Amniotic epithelial cell (primary cell): ENCODE data around the gene RPS27L.
"Not testable (repeated sequence)": the region's sequence is repeated elsewhere in the genome, so short reads cannot be mapped to it uniquely, and the experiment has no call there.

Experiments used
- DNase-seq: peaks from one replicate; pipeline ENCODE4 v3.0.0-alpha.2; 2010; ENCODE audit warnings: low read depth

RPS27L gene

GRCh38 chr15:63140936-63141335 is 16.3 kb downstream of the RPS27L start:
- DNase-seq = no peak

GRCh38 chr15:63136742-63137141 is 20.5 kb downstream of the RPS27L start:
- peak; percentile 66 for DNase-seq

GRCh38 chr15:63135804-63136203 is 21.5 kb downstream of the RPS27L start:
- peak; percentile 95 for DNase-seq

GRCh38 chr15:63135281-63135680 is 22.0 kb downstream of the RPS27L start:
- DNase-seq = no peak

GRCh38 chr15:63134245-63134985 is 22.9 kb downstream of the RPS27L start:
- DNase-seq = peak; percentile 28

GRCh38 chr15:63133786-63134185 is 23.5 kb downstream of the RPS27L start:
- DNase-seq = peak; percentile 78

- DNase-seq = no peak
Observed at GRCh38 chr15:63126726-63127125, 30.6 kb downstream of the RPS27L start.

GRCh38 chr15:63124506-63124905 is 32.8 kb downstream of the RPS27L start:
- no peak for DNase-seq

- peak; percentile 52 for DNase-seq
Observed at GRCh38 chr15:63122002-63122875, 35.0 kb downstream of the RPS27L start.

- DNase-seq = peak; percentile 85
Observed at GRCh38 chr15:63121382-63122001, 35.8 kb downstream of the RPS27L start, which contains the start of gene LACTB. Gene LACTB, plus strand, starts transcription at chr15:63121861. Its CDS starts 11 bp downstream, at chr15:63121872.

- no peak for DNase-seq
Observed at GRCh38 chr15:63118854-63119253, 38.4 kb downstream of the RPS27L start.

- DNase-seq = no peak
Observed at GRCh38 chr15:63114465-63114864, 42.8 kb downstream of the RPS27L start.

GRCh38 chr15:63112871-63113270 is 44.4 kb downstream of the RPS27L start:
- no peak for DNase-seq

GRCh38 chr15:63111481-63111880 is 45.8 kb downstream of the RPS27L start:
- DNase-seq = no peak

- DNase-seq = no peak
Observed at GRCh38 chr15:63110428-63111026, 46.8 kb downstream of the RPS27L start.

GRCh38 chr15:63109920-63110319 is 47.4 kb downstream of the RPS27L start:
- peak; percentile 77 for DNase-seq

GRCh38 chr15:63109498-63109897 is 47.8 kb downstream of the RPS27L start:
- no peak for DNase-seq

GRCh38 chr15:63107895-63108546 is 49.3 kb downstream of the RPS27L start:
- peak; percentile 100 for DNase-seq

GRCh38 chr15:63105354-63105753 is 51.9 kb downstream of the RPS27L start:
- peak; percentile 20 for DNase-seq

GRCh38 chr15:63104727-63105126 is 52.5 kb downstream of the RPS27L start:
- peak; percentile 96 for DNase-seq

- no peak for DNase-seq
Observed at GRCh38 chr15:63103416-63103815, 53.9 kb downstream of the RPS27L start.

- not testable (repeated sequence) for DNase-seq
Observed at GRCh38 chr15:63099581-63099980, 57.7 kb downstream of the RPS27L start.
